Body of pancreas (tissue), 4 donors: ENCODE measurements around the gene MEGF9.

Experiments used
- CTCF ChIP-seq, 7 experiments: fragments of 450-650 bp in 4 of 7; fragments of 200-600 bp in 3 of 7; sonication (generic) in 3 of 7; IDR thresholded peaks; one replicate each; pipeline ENCODE4 v1.5.1; 2016 to 2019; ENCODE audit warnings: antibody characterized with exemption in 7 of 7
- POLR2A ChIP-seq, 3 donors: fragments of 450-650 bp; IDR thresholded peaks; one replicate each; pipeline ENCODE4 v1.6.1; 2016; ENCODE audit warnings: antibody characterized with exemption in 3 of 3, mild to moderate bottlenecking in 2 of 3

- TF ChIP-seq CTCF (IDR thresholded peaks at IDR 0.05) (no peak), POLR2A (IDR thresholded peaks at IDR 0.05) (no peak)
These were observed 155.8 kb downstream of the MEGF9 start for GRCh38 chr9:120558454-120558853.
